SK-N-SH (cell line): Measurements from ENCODE around the gene SEC11A. TPM values are rescaled to one million over a fixed set of nuclear protein-coding genes. Genes with fewer than 3 reads are reported as not detected.

Experiments used
- CTCF ChIA-PET: fragments of 300-600, 350-600 bp; formaldehyde crosslinking; extraction: SDS; loops from one replicate; lab custom pipeline; 2021; lab: Yijun Ruan, JAX
- POLR2A ChIA-PET: fragments of 350-600 bp; sonication (Branson Sonifier 250); formaldehyde crosslinking; extraction: SDS; loops from one replicate; lab custom pipeline; 2020; ENCODE audit warnings: antibody characterized with exemption, inconsistent platforms; lab: Yijun Ruan, JAX
- DNase-seq: peaks from one replicate; pipeline ENCODE4 v3.0.0; 2012
- H2AFZ ChIP-seq: fragments of 200-600 bp; sonication (generic); 2 replicates; pipeline ENCODE4 v1.8.1; 2016; ENCODE audit warnings: antibody characterized with exemption, mild to moderate bottlenecking, low read depth
- H3F3A ChIP-seq: fragments of 200-600 bp; sonication (generic); replicated peaks from 2 replicates; pipeline ENCODE3; 2016; ENCODE audit warnings: antibody characterized with exemption, mild to moderate bottlenecking; ENCODE audit not compliant: insufficient read depth
- H3K27ac ChIP-seq, 2 experiments: fragments of 200-500 bp in 1 of 2; fragments of 200-600 bp in 1 of 2; sonication (Bioruptor generic) in 1 of 2; sonication (generic), shearing (Covaris generic) in 1 of 2; 2 replicates each; pipeline versions ENCODE4 v1.5.1 to v1.6.1; 2014 to 2016; ENCODE audit warnings: low read depth in 2 of 2, inconsistent platforms in 1 of 2, low read length in 1 of 2, mild to moderate bottlenecking in 1 of 2, mixed read lengths in 1 of 2
- H3K27me3 ChIP-seq: fragments of 200-600 bp; sonication (generic), shearing (Covaris generic); 2 replicates; pipeline ENCODE4 v1.6.1; 2016; ENCODE audit warnings: mixed run types; ENCODE audit not compliant: insufficient read depth
- H3K36me3 ChIP-seq, 2 experiments: fragments of 200-500 bp in 1 of 2; fragments of 200-600 bp in 1 of 2; sonication (Bioruptor generic) in 1 of 2; sonication (generic) in 1 of 2; replicated peaks in 1 of 2; 2 replicates each; pipeline versions ENCODE3 to v1.5.1; 2014 to 2016; ENCODE audit warnings: low read length in 1 of 2, mild to moderate bottlenecking in 1 of 2; ENCODE audit not compliant: insufficient read depth in 2 of 2, control insufficient read depth in 1 of 2
- H3K4me1 ChIP-seq, 2 experiments: fragments of 200-500 bp in 1 of 2; fragments of 200-600 bp in 1 of 2; sonication (Bioruptor generic) in 1 of 2; sonication (generic), shearing (Covaris generic) in 1 of 2; 2 replicates each; pipeline versions ENCODE4 v1.5.1 to v1.6.1; 2014 to 2016; ENCODE audit warnings: low read depth in 1 of 2, low read length in 1 of 2, mixed run types in 1 of 2; ENCODE audit not compliant: insufficient read depth in 2 of 2, control insufficient read depth in 1 of 2
- H3K4me2 ChIP-seq: fragments of 200-600 bp; sonication (generic), shearing (Covaris generic); 2 replicates; pipeline ENCODE4 v1.6.1; 2017; ENCODE audit warnings: mixed run types
- H3K4me3 ChIP-seq, 2 experiments: fragments of 200-500 bp in 1 of 2; fragments of 200-600 bp in 1 of 2; sonication (Bioruptor generic) in 1 of 2; sonication (generic), shearing (Covaris generic) in 1 of 2; 2 replicates each; pipeline versions ENCODE4 v1.5.1 to v1.8.1; 2014 to 2016; ENCODE audit warnings: low read depth in 2 of 2, inconsistent platforms in 1 of 2, low read length in 1 of 2, mild to moderate bottlenecking in 1 of 2, mixed read lengths in 1 of 2, moderate library complexity in 1 of 2
- H3K79me2 ChIP-seq: fragments of 200-600 bp; sonication (generic); 2 replicates; pipeline ENCODE4 v1.8.1; 2017; ENCODE audit warnings: mild to moderate bottlenecking; ENCODE audit not compliant: insufficient read depth
- H3K9ac ChIP-seq: fragments of 200-600 bp; sonication (generic); 2 replicates; pipeline ENCODE4 v1.6.1; 2017; ENCODE audit warnings: mixed run types
- H3K9me2 ChIP-seq: fragments of 200-600 bp; sonication (generic); 2 replicates; pipeline ENCODE4 v1.6.1; 2017; ENCODE audit warnings: mixed run types
- H3K9me3 ChIP-seq: fragments of 200-600 bp; sonication (generic); 2 replicates; pipeline ENCODE4 v1.6.1; 2017; ENCODE audit warnings: mixed run types, mild to moderate bottlenecking, moderate library complexity
- H4K20me1 ChIP-seq: fragments of 200-600 bp; sonication (generic); 2 replicates; pipeline ENCODE4 v1.6.1; 2017; ENCODE audit warnings: mild to moderate bottlenecking, mixed run types; ENCODE audit not compliant: insufficient read depth
- CHD2 ChIP-seq: fragments of 150-350 bp; IDR thresholded peaks from 2 replicates; pipeline ENCODE4 v1.6.1; 2018; ENCODE audit warnings: low read length; ENCODE audit not compliant: partially characterized antibody
- EZH2phosphoT487 ChIP-seq: fragments of 200-600 bp; sonication (generic); IDR thresholded peaks from 2 replicates; pipeline ENCODE4 v1.6.1; 2017; ENCODE audit warnings: low read depth, mixed run types, mild to moderate bottlenecking, antibody characterized with exemption, moderate library complexity, borderline replicate concordance
- FOSL2 ChIP-seq: IDR thresholded peaks from 2 replicates; pipeline ENCODE4 v1.4.0; 2012; ENCODE audit warnings: low read depth, mild to moderate bottlenecking, moderate library complexity, borderline replicate concordance
- FOXM1 ChIP-seq: IDR thresholded peaks from 2 replicates; pipeline ENCODE4 v1.4.0; 2012; ENCODE audit warnings: low read depth, mild to moderate bottlenecking
- GATA2 ChIP-seq: sonication (generic); formaldehyde crosslinking; IDR thresholded peaks from 2 replicates; pipeline ENCODE4 v1.5.0; 2020; ENCODE audit warnings: mild to moderate bottlenecking, missing genetic modification reagents
- JUND ChIP-seq: IDR thresholded peaks from 2 replicates; pipeline ENCODE4 v1.4.0; 2012
- MXI1 ChIP-seq: IDR thresholded peaks from 2 replicates; pipeline ENCODE4 v1.6.1; 2012; ENCODE audit warnings: mild to moderate bottlenecking, low read depth, low read length, improper control_type of control experiment
- NFIC ChIP-seq: IDR thresholded peaks from 2 replicates; pipeline ENCODE4 v1.4.0; 2012; ENCODE audit warnings: borderline replicate concordance
- RCOR1 ChIP-seq: fragments of 150-350 bp; IDR thresholded peaks from 2 replicates; pipeline ENCODE4 v1.6.1; 2017; ENCODE audit warnings: antibody characterized with exemption, low read length
- RXRA ChIP-seq: IDR thresholded peaks from 2 replicates; pipeline ENCODE4 v1.4.0; 2012; ENCODE audit warnings: low read depth, mild to moderate bottlenecking, borderline replicate concordance
- SMC3 ChIP-seq: IDR thresholded peaks from 2 replicates; pipeline ENCODE4 v1.6.1; 2012; ENCODE audit warnings: low read depth, low read length, improper control_type of control experiment
- TAF1 ChIP-seq: IDR thresholded peaks from 2 replicates; pipeline ENCODE4 v1.6.1; 2012; ENCODE audit warnings: low read depth, mild to moderate bottlenecking, low read length, moderate library complexity, borderline replicate concordance
- TCF12 ChIP-seq: IDR thresholded peaks from 2 replicates; pipeline ENCODE4 v1.4.0; 2012
- TEAD4 ChIP-seq: IDR thresholded peaks from 2 replicates; pipeline ENCODE4 v1.4.0; 2012; ENCODE audit warnings: mild to moderate bottlenecking, borderline replicate concordance; ENCODE audit not compliant: insufficient read depth
- YY1 ChIP-seq: IDR thresholded peaks from 2 replicates; pipeline ENCODE4 v1.4.0; 2012; ENCODE audit warnings: low read depth, mild to moderate bottlenecking
- WGBS: methylation state at CpG from one replicate; pipeline ENCODE4 v1.1.6; 2017; ENCODE audit warnings: low lambda C conversion rate; 5-methylcytosine and 5-hydroxymethylcytosine counted together
- polyA plus RNA-seq, 3 experiments: library from polyadenylated mRNA; depleted of rRNA; stranded (reverse); fragments of >200 nt; gene quantifications; 2 replicates each; pipeline ENCODE4 v1.2.3, GENCODE V29; 2012
- TF ChIP-seq, protein P1 (sequence below): IDR thresholded peaks from 2 replicates; pipeline ENCODE4; 2012
- TF ChIP-seq, protein P2 (sequence below): IDR thresholded peaks from 2 replicates; pipeline ENCODE4 v1.4.0; 2012; ENCODE audit warnings: low read depth, borderline replicate concordance
- TF ChIP-seq, protein P3 (sequence below): IDR thresholded peaks from 2 replicates; pipeline ENCODE4 v1.4.0; 2012; ENCODE audit warnings: low read depth

SEC11A gene
- polyA plus RNA-seq, 1 of the 3 experiments (the other 2 are of a cell fraction), result 107 TPM

DNA sequence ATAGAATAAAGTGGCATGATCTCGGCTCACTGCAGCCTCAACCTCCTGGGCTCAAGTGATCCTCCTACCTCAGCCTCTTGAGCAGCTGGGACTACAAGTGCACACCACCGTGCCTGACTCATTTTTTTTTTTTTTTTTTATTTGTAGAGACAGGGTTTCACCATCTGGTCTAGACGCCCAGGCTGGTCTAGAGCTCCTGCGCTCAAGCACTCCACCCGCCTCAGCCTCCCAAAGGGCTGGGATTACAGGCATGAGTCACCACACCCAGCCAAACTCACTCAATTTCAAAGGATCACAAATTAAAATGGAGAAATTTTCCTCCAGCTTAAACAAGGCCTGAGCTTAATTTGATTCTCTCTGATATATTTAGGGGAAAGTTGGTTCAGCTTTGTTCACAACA is 30.6 kb downstream of the SEC11A start:
- 31% methylated on average over 5 of the region's 5 CpGs for WGBS
- Histone ChIP-seq H3K27me3 (no peaks in the 10 kb centered on the region), H3K9me3 (no peaks in the 10 kb centered on the region), H4K20me1 (peaks cover 4% of the 10 kb centered on the region; the same call in 1 of the 2 replicates), H3K27ac (peak overlapping the region in 1 of 2 experiments; percentile 56; a peak in 2 of 4 replicates), H3K4me1 (peaks cover 0 to 4% of the 10 kb centered on the region in 2 experiments; a peak in 1 of 4 replicates), H3K9me2 (no peaks in the 10 kb centered on the region), H3K4me3 (no peak overlapping the region), H2AFZ (no peak overlapping the region), H3K36me3 (peaks cover 15 to 81% of the 10 kb centered on the region in 2 experiments), H3K9ac (no peak overlapping the region), H3K4me2 (no peak overlapping the region), H3K79me2 (peaks cover 72% of the 10 kb centered on the region), H3F3A (peaks cover 35% of the 10 kb centered on the region)
- CTCF ChIA-PET, result no interaction called here
- POLR2A ChIA-PET, result no interaction called here
- no peak for DNase-seq
- TF ChIP-seq, protein P1, sequence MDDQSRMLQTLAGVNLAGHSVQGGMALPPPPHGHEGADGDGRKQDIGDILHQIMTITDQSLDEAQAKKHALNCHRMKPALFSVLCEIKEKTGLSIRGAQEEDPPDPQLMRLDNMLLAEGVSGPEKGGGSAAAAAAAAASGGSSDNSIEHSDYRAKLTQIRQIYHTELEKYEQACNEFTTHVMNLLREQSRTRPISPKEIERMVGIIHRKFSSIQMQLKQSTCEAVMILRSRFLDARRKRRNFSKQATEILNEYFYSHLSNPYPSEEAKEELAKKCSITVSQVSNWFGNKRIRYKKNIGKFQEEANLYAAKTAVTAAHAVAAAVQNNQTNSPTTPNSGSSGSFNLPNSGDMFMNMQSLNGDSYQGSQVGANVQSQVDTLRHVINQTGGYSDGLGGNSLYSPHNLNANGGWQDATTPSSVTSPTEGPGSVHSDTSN, result peak; percentile 80
- TF ChIP-seq RCOR1, result no peak
- TF ChIP-seq, protein P2, sequence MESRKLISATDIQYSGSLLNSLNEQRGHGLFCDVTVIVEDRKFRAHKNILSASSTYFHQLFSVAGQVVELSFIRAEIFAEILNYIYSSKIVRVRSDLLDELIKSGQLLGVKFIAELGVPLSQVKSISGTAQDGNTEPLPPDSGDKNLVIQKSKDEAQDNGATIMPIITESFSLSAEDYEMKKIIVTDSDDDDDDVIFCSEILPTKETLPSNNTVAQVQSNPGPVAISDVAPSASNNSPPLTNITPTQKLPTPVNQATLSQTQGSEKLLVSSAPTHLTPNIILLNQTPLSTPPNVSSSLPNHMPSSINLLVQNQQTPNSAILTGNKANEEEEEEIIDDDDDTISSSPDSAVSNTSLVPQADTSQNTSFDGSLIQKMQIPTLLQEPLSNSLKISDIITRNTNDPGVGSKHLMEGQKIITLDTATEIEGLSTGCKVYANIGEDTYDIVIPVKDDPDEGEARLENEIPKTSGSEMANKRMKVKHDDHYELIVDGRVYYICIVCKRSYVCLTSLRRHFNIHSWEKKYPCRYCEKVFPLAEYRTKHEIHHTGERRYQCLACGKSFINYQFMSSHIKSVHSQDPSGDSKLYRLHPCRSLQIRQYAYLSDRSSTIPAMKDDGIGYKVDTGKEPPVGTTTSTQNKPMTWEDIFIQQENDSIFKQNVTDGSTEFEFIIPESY, result no peak
- TF ChIP-seq FOXM1, result no peak
- peak; percentile 78 for TF ChIP-seq JUND
- no peak for TF ChIP-seq SMC3
- TF ChIP-seq TCF12, result peak; percentile 39
- no peak for TF ChIP-seq EZH2phosphoT487
- no peak for TF ChIP-seq YY1
- no peak for TF ChIP-seq GATA2 (CRISPR knock-in tag)
- TF ChIP-seq FOSL2, result peak; percentile 80
- TF ChIP-seq RXRA, result no peak
- no peak for TF ChIP-seq CHD2
- TF ChIP-seq TEAD4, result no peak
- TF ChIP-seq TAF1, result no peak
- TF ChIP-seq, protein P3, sequence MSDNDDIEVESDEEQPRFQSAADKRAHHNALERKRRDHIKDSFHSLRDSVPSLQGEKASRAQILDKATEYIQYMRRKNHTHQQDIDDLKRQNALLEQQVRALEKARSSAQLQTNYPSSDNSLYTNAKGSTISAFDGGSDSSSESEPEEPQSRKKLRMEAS, result 0 out of 2 replicates have a peak, but pooled peaks have one; percentile 18

DNA sequence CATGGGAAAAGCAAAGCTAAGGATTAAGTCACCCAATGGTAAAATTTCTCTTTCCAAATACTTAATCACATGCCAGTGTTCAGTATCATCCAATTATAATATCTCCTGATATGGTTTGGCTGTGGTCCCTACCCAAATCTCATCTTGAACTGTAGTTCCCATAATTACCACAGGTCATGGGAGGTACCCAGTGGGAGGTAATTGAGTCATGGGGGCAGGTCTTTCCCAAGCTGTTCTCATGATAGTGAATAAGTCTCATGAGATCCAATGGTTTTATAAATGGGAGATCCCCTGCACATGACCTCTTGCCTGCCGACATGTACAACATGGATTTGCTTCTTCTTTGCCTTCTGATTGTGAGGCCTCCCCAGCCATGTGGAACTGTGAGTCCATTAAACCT is 31.8 kb downstream of the SEC11A start:
- CTCF ChIA-PET, result no interaction called here
- H3K27ac ChIP-seq, result 0 out of 4 replicates have a peak overlapping the region, but pooled peaks of 1 of the 2 experiments have one; percentile 56

More for the DNA sequence above, 31.8 kb downstream of the SEC11A start:
- Histone ChIP-seq H3K4me2 (no peak overlapping the region), H3K4me3 (no peak overlapping the region), H3K9me3 (no peaks in the 10 kb centered on the region), H3K9ac (no peak overlapping the region), H3K4me1 (peaks cover 0 to 4% of the 10 kb centered on the region in 2 experiments; a peak in 1 of 4 replicates), H3K79me2 (peaks cover 70% of the 10 kb centered on the region), H3K27me3 (no peaks in the 10 kb centered on the region), H3F3A (peaks cover 41% of the 10 kb centered on the region), H4K20me1 (peaks cover 4% of the 10 kb centered on the region; the same call in 1 of the 2 replicates), H3K36me3 (peaks cover 22 to 82% of the 10 kb centered on the region in 2 experiments), H2AFZ (no peak overlapping the region), H3K9me2 (no peaks in the 10 kb centered on the region)
- WGBS, result 100% methylated on average over 1 of the region's 1 CpG
- TF ChIP-seq, protein P3, result no peak
- TF ChIP-seq RCOR1 (no peak), NFIC (no peak), FOSL2 (no peak), MXI1 (no peak), TEAD4 (no peak), TAF1 (no peak)
- TF ChIP-seq, protein P2, result no peak
- POLR2A ChIA-PET, result no interaction called here
- DNase-seq, result no peak
